Esophagus squamous epithelium (tissue), 5 donors: ENCODE data around the gene ADAMTSL2. TPM values are rescaled to one million over a fixed set of nuclear protein-coding genes. Genes with fewer than 3 reads are reported as not detected.

Experiments
- DNase-seq: peaks from one replicate; lab custom pipeline; 2025; lab: John Stamatoyannopoulos, UW
- H3K27ac ChIP-seq, 4 donors: fragments of 200-600 bp; sonication (generic); one replicate each; pipeline ENCODE4 v1.5.1; 2016 to 2019; ENCODE audit warnings: mild to moderate bottlenecking in 1 of 4
- H3K27me3 ChIP-seq, 4 donors: fragments of 200-600 bp; sonication (generic); 1 replicate in 3 of 4; 2 replicates in 1 of 4; pipeline versions ENCODE4 v1.5.1 to v1.6.0; 2017 to 2021; ENCODE audit warnings: antibody characterized with exemption in 1 of 4
- H3K36me3 ChIP-seq, 3 donors: fragments of 200-600 bp; sonication (generic); one replicate each; pipeline ENCODE4 v1.5.1; 2016 to 2019
- H3K4me1 ChIP-seq, 3 donors: fragments of 200-600 bp; sonication (generic); one replicate each; pipeline ENCODE4 v1.5.1; 2017 to 2019
- H3K4me3 ChIP-seq, 4 donors: fragments of 200-600 bp; sonication (generic); 1 replicate in 3 of 4; 2 replicates in 1 of 4; pipeline ENCODE4 v1.5.1; 2016 to 2019; ENCODE audit warnings: mild to moderate bottlenecking in 2 of 4, moderate library complexity in 1 of 4
- H3K9me3 ChIP-seq, 3 donors: fragments of 200-600 bp; sonication (generic); one replicate each; pipeline ENCODE4 v1.5.1; 2016 to 2019
- CTCF ChIP-seq, 6 experiments: fragments of 450-650 bp in 4 of 6; fragments of 200-600 bp in 2 of 6; sonication (generic) in 2 of 6; IDR thresholded peaks; one replicate each; pipeline ENCODE4 v1.5.1; 2016 to 2019; ENCODE audit warnings: antibody characterized with exemption in 6 of 6, mild to moderate bottlenecking in 4 of 6, moderate library complexity in 4 of 6
- POLR2A ChIP-seq, 4 donors: fragments of 450-650 bp; IDR thresholded peaks; one replicate each; pipeline ENCODE4 v1.6.1; 2017; ENCODE audit warnings: antibody characterized with exemption in 4 of 4, mild to moderate bottlenecking in 4 of 4, moderate library complexity in 3 of 4
- WGBS, 2 donors: methylation state at CpG; one replicate each; pipeline ENCODE4 v1.1.5; 2018; 5-methylcytosine and 5-hydroxymethylcytosine counted together
- intact Hi-C: fragments of 100-400 bp; cut with DNase I; formaldehyde crosslinking; loops from one replicate; pipeline ENCODE4 v1.15.0; 2022
- total RNA-seq, 4 donors: library from RNA; depleted of rRNA; stranded (reverse); fragments of >200 nt; gene quantifications; one replicate each; pipeline ENCODE4 v1.1.0, GENCODE V29; 2016
- donor health status: DM: yes; HTN: yes; CAD: no.

Gene ADAMTSL2
- total RNA-seq, 4 donors from 2014 or later, result 1.1 to 2.1 (median 1.4) TPM

DNA sequence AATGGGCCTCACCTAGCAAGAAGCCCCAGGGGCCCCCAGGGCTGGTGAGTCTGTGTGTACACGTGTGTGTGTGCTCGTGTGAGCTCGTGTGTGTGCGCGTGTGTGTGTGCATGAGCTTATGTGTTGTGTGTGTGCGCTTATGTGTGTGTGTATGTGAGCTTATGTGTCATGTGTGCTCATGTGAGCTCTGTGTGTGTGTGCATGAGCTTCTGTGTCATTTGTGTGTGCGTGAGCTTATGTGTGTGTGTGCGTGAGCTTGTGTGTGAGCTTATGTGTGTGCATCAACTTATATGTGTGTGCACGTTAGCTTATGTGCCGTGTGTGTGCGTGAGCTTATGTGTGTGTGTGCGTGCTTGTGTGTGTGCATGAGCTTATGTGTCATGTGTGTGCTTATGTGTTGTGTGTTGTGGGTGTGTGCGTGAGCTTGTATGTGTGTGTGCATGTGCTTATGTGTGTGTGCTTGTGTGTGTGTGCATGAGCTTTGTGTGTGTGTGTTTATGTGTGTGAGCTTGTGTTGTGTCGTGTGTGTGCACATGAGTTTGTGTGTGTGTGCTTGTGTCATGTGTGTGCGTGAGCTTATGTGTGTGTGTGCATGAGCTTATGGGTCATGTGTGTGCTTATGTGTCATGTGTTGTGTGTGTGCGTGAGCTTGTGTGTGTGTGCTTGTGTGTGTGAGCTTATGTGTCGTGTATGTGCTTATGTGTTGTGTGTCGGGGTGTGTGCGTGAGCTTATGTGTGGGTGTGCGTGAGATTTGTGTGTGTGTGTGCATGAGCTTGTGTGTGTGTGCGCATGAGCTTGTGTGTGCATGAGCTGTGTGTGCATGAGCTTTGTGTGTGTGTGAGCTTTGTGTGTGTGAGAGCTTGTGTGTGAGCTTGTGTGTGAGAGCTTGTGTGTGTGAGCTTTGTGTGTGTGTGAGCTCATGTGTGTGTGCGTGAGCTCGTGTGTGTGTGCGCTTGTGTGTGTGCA, 38.9 kb upstream of the ADAMTSL2 start:
- intact Hi-C loops, result no loop called here
- WGBS, 2 donors, result 85 to 89% methylated on average over 14 to 17 of the region's 24 CpGs
- DNase-seq, result no peak
- Histone ChIP-seq H3K4me1 (peaks cover 7 to 20% (median 20%) of the 10 kb centered on the region in 3 donors), H3K4me3 (no peak overlapping the region), H3K9me3 (no peaks in the 10 kb centered on the region), H3K27me3 (peaks cover 0 to 42% (median 0%) of the 10 kb centered on the region in 4 donors), H3K27ac (no peak overlapping the region), H3K36me3 (no peaks in the 10 kb centered on the region)
- TF ChIP-seq POLR2A (IDR thresholded peaks at IDR 0.05), result no peak
- no peak for TF ChIP-seq CTCF (IDR thresholded peaks at IDR 0.05)

- no peak for DNase-seq
- no peak overlapping the region for H3K27ac ChIP-seq
- intact Hi-C loops, result no loop called here
Observed at GRCh38 chr9:133496861-133497842, 37.4 kb upstream of the ADAMTSL2 start.

GRCh38 chr9:133499132-133499891, 35.2 kb upstream of the ADAMTSL2 start:
- 73 to 90% methylated on average over 2 to 3 of the region's 19 CpGs for WGBS, 2 donors
- H3K9me3 ChIP-seq, result peaks cover 0 to 22% (median 14%) of the 10 kb centered on the region in 3 donors
- no peaks in the 10 kb centered on the region for H3K36me3 ChIP-seq
- H3K4me3 ChIP-seq, result no peak overlapping the region
- intact Hi-C loops, result no loop called here
- no peaks in the 10 kb centered on the region for H3K4me1 ChIP-seq
- DNase-seq, result no peak
- peak overlapping the region in 2 of 4 donors; percentile 34 to 46 for H3K27ac ChIP-seq
- TF ChIP-seq POLR2A (IDR thresholded peaks at IDR 0.05), result no peak
- TF ChIP-seq CTCF (IDR thresholded peaks at IDR 0.05), result no peak
- peaks cover 0 to 38% (median 0%) of the 10 kb centered on the region in 4 donors for H3K27me3 ChIP-seq

More at GRCh38 chr9:133496861-133497842, 37.4 kb upstream of the ADAMTSL2 start:
- WGBS, 2 donors, result 75 to 91% methylated on average over 3 to 4 of the region's 35 CpGs
- no peak for TF ChIP-seq CTCF (IDR thresholded peaks at IDR 0.05)
- TF ChIP-seq POLR2A (IDR thresholded peaks at IDR 0.05), result no peak
- Histone ChIP-seq H3K4me1 (peaks cover 0 to 12% (median 10%) of the 10 kb centered on the region in 3 donors), H3K27me3 (peaks cover 0 to 36% (median 0%) of the 10 kb centered on the region in 4 donors), H3K36me3 (no peaks in the 10 kb centered on the region), H3K4me3 (no peak overlapping the region), H3K9me3 (peaks cover 0 to 12% (median 7%) of the 10 kb centered on the region in 3 donors)

DNA sequence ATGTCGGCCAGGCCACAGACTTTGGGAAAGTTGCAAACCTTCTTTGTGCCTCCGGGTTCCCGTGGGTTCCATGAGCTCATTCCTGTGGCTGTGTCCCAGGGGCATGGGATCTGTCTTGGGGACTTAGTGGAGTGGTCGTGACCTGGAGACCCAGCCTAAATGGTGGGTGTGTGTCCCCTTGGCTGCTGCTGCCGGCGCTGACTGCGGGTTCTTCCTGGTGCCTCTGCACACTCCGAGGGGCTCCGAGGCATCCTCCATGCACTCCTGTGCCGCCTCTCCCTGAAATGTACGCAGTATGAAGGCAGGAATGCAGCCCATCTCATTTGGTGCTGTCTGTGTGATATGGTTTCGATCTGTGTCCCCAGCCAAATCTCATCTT, 34.6 kb upstream of the ADAMTSL2 start:
- intact Hi-C loops, result no loop called here
- H3K27ac ChIP-seq, result peak overlapping the region in 2 of 4 donors; percentile 34 to 46
- DNase-seq, result no peak
- 74 to 79% methylated on average over 6 to 10 of the region's 12 CpGs for WGBS, 2 donors
- TF ChIP-seq POLR2A (IDR thresholded peaks at IDR 0.05) (no peak), CTCF (IDR thresholded peaks at IDR 0.05) (no peak)
- no peaks in the 10 kb centered on the region for H3K4me1 ChIP-seq
- peaks cover 0 to 22% (median 14%) of the 10 kb centered on the region in 3 donors for H3K9me3 ChIP-seq
- peaks cover 0 to 38% (median 0%) of the 10 kb centered on the region in 4 donors for H3K27me3 ChIP-seq
- H3K36me3 ChIP-seq, result no peaks in the 10 kb centered on the region
- H3K4me3 ChIP-seq, result no peak overlapping the region
